Epithelial cell of prostate (primary cell): Measurements from ENCODE around the gene GALNT9.

Experiments used
- DNase-seq: peaks from one replicate; pipeline ENCODE4 v3.0.0-alpha.2; 2011; ENCODE audit warnings: low read depth, low spot score
- H3K27ac ChIP-seq: fragments of 450-650 bp; 2 replicates; pipeline ENCODE4 v1.5.1; 2017; ENCODE audit warnings: mild to moderate bottlenecking

Gene GALNT9

DNA sequence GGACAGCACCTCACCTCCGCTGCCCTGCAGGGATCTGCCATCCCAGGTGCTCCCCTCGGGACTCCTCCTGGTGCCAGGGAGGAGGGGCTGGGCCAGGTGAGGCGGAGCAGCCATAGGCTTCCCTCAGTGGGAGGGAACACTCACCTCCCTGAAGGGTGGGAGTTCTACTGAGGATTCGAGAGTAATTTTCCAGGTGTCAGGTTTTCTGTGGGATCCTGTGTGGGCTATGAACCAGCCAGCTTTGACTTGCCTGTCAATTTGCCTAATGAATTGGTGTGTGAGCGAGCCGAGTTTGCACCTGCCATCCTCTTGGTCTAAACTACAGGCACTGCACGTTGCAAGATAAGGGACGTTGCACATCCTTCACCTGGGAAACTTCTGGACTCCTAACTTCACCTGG, 134.8 kb downstream of the GALNT9 start:
- no peak overlapping the region for H3K27ac ChIP-seq
- DNase-seq: no peak

- H3K27ac ChIP-seq: no peak overlapping the region
- no peak for DNase-seq
These were observed 135.3 kb downstream of the GALNT9 start for GRCh38 chr12:132194056-132194455.

GRCh38 chr12:132191715-132192553, 137.5 kb downstream of the GALNT9 start:
- no peak for DNase-seq
- H3K27ac ChIP-seq: no peak overlapping the region

DNA sequence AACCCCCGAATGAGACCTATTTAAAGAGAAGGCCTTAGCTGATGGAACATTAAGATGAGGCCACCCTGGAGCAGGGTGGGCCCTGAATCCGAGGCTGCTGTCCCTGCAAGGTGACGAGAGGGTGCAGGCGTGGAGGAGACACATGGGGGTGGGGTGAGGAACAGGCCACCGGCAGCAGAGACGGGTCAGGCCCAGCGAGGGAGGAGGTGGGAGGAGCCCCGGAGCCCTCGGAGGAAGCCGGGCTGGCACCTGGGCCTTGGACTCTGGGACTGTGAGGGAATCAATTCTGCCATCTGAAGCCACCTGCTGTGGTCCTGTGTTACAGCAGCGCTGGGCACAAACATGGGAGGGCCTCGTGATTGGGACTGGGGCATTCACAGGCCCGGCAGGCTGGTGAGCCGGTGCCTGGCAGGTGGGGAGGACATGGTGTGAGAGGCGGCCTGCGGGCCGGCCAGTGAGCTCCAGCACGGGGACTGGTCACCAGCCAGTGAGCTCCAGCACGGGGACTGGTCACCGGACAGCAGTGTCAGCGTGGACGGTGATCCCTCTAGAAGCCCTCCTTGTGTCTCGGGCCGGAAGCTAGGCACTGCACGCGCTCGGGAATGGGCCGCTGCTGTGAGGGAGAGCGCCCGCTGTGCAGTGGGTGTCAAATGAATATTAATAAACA, 138.4 kb downstream of the GALNT9 start:
- H3K27ac ChIP-seq: no peak overlapping the region
- DNase-seq: no peak

- no peak overlapping the region for H3K27ac ChIP-seq
- DNase-seq: no peak
These were observed 139.2 kb downstream of the GALNT9 start for GRCh38 chr12:132190012-132190755.

DNA sequence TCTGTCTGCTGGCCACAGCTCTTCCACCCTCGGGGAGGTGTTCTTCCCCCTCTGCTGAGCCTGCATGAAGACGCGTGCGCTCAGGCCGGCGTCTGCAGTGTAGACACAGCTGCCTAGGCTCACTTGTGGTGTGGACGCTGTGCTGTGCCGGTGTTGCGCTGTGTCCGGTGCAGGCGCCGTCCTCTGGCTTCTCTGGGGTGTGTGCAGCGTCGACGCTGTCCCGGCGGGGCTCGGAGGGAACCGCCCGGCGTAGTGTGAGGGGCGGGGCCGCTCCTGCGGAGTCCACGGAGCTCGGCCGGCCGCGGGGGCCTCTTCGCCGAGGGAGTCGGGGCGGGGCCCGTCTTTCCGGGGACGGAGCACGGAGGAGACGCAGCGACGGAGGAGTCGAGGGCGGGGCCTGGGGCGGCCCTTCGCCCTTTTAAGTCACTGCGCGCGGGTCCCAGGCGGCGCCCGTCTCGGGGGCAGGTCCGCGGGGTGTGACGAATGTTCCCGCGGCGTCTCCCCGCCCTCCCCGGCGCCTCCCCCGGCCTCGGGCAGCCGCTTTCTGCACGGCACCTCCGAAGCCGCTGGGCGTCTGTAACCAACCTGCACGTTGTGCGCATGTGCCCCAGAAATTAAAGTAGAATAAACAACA, 139.9 kb downstream of the GALNT9 start:
- H3K27ac ChIP-seq: no peak overlapping the region
- peak; percentile 40 for DNase-seq

DNA sequence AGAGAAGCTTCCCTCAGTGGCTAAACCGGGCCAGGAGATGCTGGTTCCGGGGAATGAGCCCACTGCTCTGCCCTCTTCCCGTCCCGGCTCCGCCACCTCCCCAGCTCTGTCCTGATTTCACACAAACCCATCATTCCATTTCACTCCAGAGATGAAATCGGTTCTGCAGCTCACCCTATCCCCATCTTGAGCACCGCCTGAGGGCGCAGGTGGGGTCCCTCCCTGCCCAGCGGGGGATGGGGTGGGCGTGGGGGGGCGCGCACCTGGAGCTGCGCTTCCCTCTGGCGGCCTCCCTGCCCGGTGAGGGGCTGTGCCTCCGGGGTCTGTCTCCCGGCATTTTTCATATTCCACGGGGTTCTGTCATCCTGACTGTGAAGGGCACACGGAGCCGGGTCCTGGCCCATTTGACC, 140.5 kb downstream of the GALNT9 start:
- DNase-seq: no peak
- no peak overlapping the region for H3K27ac ChIP-seq

- no peak for DNase-seq
- no peak overlapping the region for H3K27ac ChIP-seq
These were observed 140.9 kb downstream of the GALNT9 start for GRCh38 chr12:132188451-132188901.

DNA sequence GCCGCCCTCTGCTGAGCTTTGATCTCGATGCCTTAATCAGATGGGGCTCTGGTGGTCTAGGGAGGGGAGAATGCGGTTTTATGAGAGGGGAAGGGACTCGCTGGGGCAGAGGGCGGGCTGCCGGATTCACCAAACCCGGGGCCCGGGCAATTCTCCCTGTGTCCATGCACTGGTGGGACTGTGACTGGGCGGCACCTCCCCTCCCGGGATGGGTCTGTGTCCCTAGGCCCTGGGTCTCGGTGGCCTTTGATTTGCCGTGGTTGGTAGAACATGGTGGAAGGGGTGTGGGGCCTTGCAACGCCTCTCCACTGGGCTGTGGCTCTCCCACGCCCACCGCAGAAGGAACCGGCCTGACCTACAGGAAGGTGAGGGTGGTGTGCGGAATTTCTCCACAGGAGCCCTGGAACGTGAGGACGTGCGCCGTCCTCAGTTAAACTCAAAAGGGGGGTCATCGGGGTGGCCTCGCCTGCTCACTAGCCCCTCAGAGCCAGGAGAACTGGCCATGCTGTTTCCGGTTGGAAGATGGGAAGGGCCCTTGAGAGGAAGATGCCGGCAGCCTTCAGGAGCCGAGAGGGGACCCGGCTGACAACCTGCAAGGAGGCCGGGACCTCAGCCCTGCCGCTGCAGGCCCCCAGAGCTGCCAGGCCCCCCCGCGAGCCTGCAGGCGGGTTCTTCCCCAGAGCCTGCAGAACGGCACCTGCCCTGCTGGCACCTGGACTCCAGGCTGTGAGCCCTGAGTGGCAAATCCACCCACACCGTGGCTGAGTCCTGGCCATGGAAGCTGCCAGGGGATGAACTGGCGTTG, 141.5 kb downstream of the GALNT9 start:
- DNase-seq: no peak
- H3K27ac ChIP-seq: no peak overlapping the region

DNA sequence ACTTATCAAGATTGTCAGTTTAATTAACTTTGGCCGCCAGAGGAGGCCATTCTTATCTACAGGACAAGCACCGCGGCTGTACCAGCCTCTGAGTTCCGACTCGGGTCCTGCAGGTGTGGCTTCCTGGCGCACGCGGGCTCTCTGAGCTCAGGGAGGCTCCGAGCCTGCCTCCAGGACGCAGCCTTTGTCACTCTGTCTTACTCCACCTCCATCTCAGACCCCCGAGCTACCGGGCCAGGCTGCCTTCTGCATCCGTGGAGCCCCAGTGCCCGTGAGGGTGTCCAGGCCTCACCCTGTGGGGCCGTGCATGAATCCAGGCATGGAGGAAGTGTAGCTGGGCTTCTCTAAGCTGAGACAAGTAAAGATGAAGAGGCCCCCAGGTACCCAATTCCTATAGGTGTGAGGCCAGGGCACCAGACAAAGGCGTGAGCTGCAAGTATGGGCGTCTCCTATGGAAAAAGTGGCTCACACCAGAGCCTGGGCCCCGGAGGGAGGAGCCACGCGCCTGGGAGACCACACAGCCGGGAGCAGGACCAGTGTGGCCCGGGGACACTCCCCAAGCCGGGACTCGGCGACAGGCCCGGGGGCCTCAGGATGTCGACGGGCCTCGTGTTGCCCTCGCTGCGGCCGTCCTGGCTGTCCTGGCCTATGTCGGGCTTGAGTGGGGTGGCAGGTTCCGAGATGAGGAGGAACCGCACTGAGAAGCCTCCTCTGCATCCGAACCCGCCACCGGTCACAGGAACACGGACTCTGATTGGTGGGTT, 142.3 kb downstream of the GALNT9 start:
- no peak for DNase-seq

DNA sequence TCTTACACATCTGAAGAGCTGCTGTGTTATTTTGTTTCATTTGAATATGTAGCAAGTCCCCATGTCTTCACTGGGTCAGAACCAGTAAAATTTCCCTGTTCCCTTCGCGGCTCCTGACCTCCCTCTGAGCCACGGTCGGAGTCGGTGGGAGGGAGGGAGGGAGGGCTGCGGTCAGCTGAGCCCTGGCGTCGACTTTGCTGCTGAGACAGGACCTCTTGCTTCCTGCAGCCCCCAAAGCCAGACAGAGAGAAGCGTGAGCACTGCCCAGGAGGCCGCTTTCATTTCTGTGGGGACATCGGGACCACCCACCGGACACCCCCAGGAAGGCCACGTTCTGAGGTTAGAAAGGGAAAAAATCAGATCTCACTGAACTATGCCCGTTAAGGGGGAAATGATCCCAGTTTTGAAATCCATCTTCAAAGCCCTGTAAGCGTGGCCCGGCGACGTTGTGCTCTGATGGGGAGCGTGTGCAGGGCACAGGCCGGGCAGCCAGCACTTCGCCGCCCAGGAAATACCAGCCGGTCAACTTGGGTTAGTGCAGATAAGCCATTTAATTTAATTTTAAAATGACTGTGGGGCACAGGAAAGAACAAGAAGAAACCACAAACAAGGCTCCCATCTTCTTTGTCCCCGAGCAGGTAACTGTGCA, 143.1 kb downstream of the GALNT9 start:
- no peak overlapping the region for H3K27ac ChIP-seq
- DNase-seq: no peak

More for the DNA sequence above, 142.3 kb downstream of the GALNT9 start:
- H3K27ac ChIP-seq: no peak overlapping the region

DNA sequence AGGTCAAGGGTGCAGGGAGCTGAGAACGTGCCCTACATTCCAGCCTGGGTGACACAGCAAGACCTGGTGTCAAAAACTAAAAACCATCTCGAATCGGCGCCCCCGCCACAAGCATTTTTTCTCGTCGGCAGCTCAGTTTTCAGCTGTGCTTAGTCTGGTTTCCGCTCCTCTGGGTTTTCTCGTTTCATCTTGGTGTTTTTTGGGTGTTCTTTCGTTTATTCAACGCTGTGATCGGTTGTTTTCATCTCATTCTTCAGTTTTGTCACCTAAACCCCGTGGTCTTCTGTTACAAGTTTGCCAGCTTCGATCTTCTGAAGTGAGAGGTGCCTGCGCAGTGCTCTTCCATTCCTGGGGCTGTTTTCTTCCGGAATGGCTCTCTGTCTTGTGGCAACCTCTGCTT, 143.7 kb downstream of the GALNT9 start:
- no peak for DNase-seq
- H3K27ac ChIP-seq: no peak overlapping the region

DNA sequence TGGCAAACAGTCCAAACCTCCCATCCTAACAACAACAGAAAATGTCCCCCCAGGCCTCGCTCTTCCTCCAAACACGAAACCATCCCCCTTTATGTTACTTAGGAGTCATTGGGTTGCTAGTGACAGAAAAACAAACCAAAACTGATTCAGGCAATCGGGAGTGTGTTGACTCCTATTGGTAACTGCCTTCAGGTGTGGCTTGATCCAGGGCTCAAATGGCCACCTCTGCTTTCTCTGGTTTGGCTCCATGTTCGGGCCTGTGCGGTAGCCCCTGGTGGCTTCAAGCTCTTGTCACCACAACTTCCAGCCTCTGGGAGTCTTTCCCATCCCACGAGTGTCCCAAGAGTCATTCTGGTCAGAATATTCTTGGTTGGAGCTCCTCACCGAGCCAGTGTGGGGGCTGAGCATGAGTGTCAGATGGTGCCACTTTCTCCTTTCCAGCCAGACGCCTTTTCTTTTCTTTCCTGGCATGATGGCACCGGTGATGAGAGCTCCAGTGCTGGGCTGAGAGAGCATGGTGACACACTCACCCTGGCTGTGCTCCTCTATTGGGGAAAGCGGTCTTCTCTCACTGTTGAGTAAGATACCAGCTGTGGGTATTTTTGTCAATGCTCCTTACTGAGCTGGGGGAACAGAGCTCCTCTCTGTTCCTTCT, 146.6 kb downstream of the GALNT9 start:
- H3K27ac ChIP-seq: no peak overlapping the region
- no peak for DNase-seq

GRCh38 chr12:132182206-132182710, 147.1 kb downstream of the GALNT9 start:
- DNase-seq: no peak
- no peak overlapping the region for H3K27ac ChIP-seq

DNA sequence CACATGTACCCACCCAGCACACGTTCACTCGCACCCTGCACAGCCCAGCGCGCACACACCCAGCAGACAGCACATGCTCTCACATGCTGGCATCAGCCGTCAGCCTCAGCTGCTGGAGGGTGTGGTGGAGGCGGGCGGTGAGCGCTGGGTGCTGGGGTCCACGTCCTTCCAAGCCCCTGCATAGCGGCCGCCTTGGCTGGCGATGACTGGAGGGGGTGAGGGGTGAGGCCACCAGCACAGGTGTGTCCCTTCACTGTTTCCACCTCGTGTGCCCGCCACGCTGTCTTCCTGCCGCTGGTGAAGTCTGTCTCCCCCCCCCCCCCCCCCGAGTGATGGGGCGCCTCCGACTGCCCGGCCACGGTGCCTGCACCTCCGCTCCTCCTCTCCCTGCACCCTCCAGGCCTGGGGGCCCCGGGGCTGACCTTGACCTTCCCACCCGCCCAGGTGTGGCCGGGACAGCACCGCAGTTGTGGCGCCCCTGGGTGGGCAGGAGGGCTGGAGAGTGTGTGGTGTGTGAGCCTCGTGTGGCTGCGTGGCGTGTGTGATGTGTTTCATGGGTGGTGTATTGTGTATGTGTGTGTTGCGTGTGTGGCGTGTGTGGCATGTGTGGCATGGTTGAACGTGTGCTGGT, 147.7 kb downstream of the GALNT9 start:
- no peak for DNase-seq
- no peak overlapping the region for H3K27ac ChIP-seq

DNA sequence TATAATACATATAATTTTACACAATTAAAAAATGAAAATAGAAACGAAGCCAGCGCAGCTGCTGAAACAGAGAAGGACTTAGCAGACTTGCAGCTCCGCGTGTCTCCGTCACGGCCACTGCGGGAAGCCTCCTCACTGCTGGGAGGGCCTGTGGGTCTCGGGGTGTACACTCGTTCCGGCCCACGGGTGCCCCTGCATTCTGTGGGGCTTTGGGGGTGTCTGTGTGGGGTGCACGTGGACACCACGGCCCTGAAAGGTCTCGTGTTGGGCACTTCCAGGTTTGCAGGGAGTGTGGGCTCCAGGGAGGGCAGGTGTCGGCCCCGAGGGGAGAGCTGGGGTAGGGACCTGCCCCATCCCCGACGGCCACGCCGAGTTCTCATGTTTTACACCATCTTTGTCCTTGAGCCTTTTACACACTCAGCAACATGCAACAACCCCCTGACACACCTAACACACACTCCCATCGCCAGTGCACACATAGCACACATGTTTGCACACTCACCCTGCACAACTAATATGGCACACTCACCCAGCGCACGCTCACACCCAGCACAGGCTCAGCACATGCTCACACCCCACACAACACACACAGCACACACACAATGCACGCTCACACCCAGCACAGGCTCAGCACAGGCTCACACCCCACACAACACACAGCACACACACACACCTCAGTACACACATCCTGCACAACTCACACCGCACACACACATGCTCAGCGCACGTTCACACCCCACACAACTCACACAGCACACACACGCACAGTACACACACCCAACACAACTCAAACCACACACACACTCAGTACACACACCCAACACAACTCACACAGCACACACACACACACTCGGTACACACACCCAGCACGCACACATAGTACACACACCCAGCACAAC, 148.5 kb downstream of the GALNT9 start:
- H3K27ac ChIP-seq: no peak overlapping the region
- no peak for DNase-seq
